ENCODE data around the gene VPS54. TPM values are rescaled to one million over a fixed set of nuclear protein-coding genes. Genes with fewer than 3 reads are reported as not detected.
A peak's percentile ranks its signal among the peaks of the same experiment; 100 is the strongest.

Gene VPS54
- total RNA-seq, 2 experiments from 2014 or later: 9.5 to 10.8 TPM

DNA sequence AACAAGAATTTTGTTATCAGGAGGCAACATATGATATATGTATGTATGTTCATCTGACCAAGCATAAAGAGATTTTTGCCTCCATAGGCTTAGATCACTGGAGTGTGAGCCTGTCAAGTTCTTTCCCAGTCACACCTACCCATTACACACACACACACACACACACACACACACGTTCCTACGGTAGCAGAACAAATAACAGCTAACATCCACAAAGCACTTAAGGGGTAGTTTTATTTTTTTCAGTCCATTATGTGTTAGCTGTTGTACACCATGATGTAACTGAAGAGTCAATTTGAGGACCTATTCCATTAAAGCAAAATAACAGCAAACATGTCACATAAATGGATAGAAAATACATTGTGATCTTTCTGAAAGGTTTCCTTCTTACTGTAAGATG lies 138.0 kb downstream of the VPS54 start:
- POLR2A ChIA-PET: no interaction called here
- no peaks in the 10 kb centered on the region for H3K4me1 ChIP-seq (ENCODE audit: insufficient read depth, low read length)
- H3K36me3 ChIP-seq (ENCODE audit: insufficient read depth, low read length): peaks cover 40% of the 10 kb centered on the region
- no peak overlapping the region for H3K4me3 Mint-ChIP-seq
- DNase-seq (no peak), ATAC-seq (ENCODE audit: poor library complexity) (no peak)
- H3K4me1 Mint-ChIP-seq (ENCODE audit: low read depth): peaks cover 40% of the 10 kb centered on the region
- no peaks in the 10 kb centered on the region for H3K9me3 ChIP-seq (ENCODE audit: control insufficient read depth in 1 of 2, insufficient read depth in 1 of 2, low read length in 2 of 2)
- intact Hi-C loops (cut with DNase I, micrococcal nuclease): no loop called here
- H3K9me3 Mint-ChIP-seq: no peaks in the 10 kb centered on the region
- H3K27me3 Mint-ChIP-seq: no peaks in the 10 kb centered on the region
- CTCF ChIA-PET: interaction anchor here (0.7 kb wide), 1 partner anchor 14 kb away, joined by 3 read pairs; no protein-coding TSS in a partner anchor
- TF ChIP-seq, protein P1, sequence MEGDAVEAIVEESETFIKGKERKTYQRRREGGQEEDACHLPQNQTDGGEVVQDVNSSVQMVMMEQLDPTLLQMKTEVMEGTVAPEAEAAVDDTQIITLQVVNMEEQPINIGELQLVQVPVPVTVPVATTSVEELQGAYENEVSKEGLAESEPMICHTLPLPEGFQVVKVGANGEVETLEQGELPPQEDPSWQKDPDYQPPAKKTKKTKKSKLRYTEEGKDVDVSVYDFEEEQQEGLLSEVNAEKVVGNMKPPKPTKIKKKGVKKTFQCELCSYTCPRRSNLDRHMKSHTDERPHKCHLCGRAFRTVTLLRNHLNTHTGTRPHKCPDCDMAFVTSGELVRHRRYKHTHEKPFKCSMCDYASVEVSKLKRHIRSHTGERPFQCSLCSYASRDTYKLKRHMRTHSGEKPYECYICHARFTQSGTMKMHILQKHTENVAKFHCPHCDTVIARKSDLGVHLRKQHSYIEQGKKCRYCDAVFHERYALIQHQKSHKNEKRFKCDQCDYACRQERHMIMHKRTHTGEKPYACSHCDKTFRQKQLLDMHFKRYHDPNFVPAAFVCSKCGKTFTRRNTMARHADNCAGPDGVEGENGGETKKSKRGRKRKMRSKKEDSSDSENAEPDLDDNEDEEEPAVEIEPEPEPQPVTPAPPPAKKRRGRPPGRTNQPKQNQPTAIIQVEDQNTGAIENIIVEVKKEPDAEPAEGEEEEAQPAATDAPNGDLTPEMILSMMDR (IDR thresholded peaks at IDR 0.05): no peak
- H3K36me3 Mint-ChIP-seq (ENCODE audit: low read depth): peaks cover 56% of the 10 kb centered on the region
- H3K27ac ChIP-seq (ENCODE audit: low read depth in 1 of 2, low read length in 2 of 2): no peak overlapping the region
- H3K27me3 ChIP-seq (ENCODE audit: control insufficient read depth in 1 of 2, insufficient read depth in 2 of 2, low read length in 2 of 2): no peaks in the 10 kb centered on the region
- no peak overlapping the region for H3K4me3 ChIP-seq (ENCODE audit: low read length)
- peak overlapping the region; percentile 12 for H3K27ac Mint-ChIP-seq

DNA sequence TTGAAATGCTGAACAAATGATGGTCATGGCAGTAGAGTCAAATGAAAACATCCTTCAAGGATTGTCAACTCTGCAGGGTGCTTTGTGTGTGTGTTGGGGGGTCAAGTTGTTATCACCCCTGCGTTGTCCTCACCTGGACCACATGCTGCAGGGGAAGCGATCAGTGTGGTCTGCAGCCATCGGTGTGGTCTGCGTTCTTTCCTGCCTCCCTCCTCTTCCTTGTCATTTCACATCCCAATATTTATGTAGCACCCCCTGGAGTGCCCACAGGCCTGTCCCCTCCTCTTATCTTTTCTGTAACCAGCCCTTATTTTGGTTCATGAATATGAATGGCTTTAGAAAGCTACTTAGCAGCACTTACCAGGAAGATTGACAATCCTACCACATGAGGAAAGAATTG lies 138.6 kb downstream of the VPS54 start:
- CTCF ChIA-PET: interaction anchor here (0.8 kb wide), 1 partner anchor 19 kb away, joined by 3 read pairs; no protein-coding TSS in a partner anchor
- H3K4me1 Mint-ChIP-seq (ENCODE audit: low read depth): peaks cover 41% of the 10 kb centered on the region
- intact Hi-C loops (cut with DNase I, micrococcal nuclease): no loop called here

DNA sequence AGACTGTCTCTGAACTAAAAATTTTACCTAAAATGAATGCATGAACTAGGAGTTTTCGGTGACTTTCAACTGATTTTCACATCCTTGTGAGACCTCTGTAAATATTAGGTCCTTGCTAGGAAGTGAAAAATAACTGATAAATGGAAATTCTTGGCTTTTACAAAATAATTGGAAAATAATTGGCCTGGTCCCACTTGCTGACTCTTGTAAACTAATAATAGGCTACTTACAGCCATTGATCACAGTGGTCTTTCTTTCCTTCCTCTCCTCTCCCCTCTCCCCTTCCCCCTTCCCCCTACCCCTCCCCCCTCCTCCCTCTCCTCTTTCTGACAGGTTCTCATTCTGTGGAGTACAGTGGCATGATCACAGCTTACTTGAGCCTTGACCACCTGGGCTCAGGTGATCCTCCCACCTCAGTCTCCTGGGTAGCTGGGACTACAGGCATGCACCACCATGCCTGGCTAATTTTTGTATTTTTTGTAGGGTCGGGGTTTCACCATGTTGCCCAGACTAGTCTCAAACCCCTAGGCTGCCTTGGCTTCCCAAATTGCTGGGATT lies 139.3 kb downstream of the VPS54 start:
- H3K27me3 Mint-ChIP-seq: no peaks in the 10 kb centered on the region
- Histone ChIP-seq H3K4me3 (ENCODE audit: low read length) (no peak overlapping the region), H3K9me3 (ENCODE audit: control insufficient read depth in 1 of 2, insufficient read depth in 1 of 2, low read length in 2 of 2) (no peaks in the 10 kb centered on the region), H3K27me3 (ENCODE audit: control insufficient read depth in 1 of 2, insufficient read depth in 2 of 2, low read length in 2 of 2) (no peaks in the 10 kb centered on the region), H3K36me3 (ENCODE audit: insufficient read depth, low read length) (peaks cover 30% of the 10 kb centered on the region), H3K4me1 (ENCODE audit: insufficient read depth, low read length) (no peaks in the 10 kb centered on the region), H3K27ac (ENCODE audit: low read depth in 1 of 2, low read length in 2 of 2) (no peak overlapping the region)
- ATAC-seq (ENCODE audit: poor library complexity) (no peak), DNase-seq (no peak)
- ChIA-PET POLR2A (no interaction called here), CTCF (interaction anchor here (0.8 kb wide), 1 partner anchor 19 kb away, joined by 3 read pairs; no protein-coding TSS in a partner anchor)
- TF ChIP-seq, protein P1 (IDR thresholded peaks at IDR 0.05): no peak
- no peaks in the 10 kb centered on the region for H3K9me3 Mint-ChIP-seq
- peaks cover 58% of the 10 kb centered on the region for H3K36me3 Mint-ChIP-seq (ENCODE audit: low read depth)
- H3K27ac Mint-ChIP-seq: peak overlapping the region; percentile 12
- H3K4me1 Mint-ChIP-seq (ENCODE audit: low read depth): peaks cover 41% of the 10 kb centered on the region
- no peak overlapping the region for H3K4me3 Mint-ChIP-seq
- intact Hi-C loops (cut with DNase I, micrococcal nuclease): no loop called here

More for the DNA sequence above, 138.6 kb downstream of the VPS54 start:
- no peaks in the 10 kb centered on the region for H3K27me3 ChIP-seq (ENCODE audit: control insufficient read depth in 1 of 2, insufficient read depth in 2 of 2, low read length in 2 of 2)
- no peaks in the 10 kb centered on the region for H3K4me1 ChIP-seq (ENCODE audit: insufficient read depth, low read length)
- no peaks in the 10 kb centered on the region for H3K9me3 ChIP-seq (ENCODE audit: control insufficient read depth in 1 of 2, insufficient read depth in 1 of 2, low read length in 2 of 2)
- Mint-ChIP-seq H3K9me3 (no peaks in the 10 kb centered on the region), H3K27ac (peak overlapping the region; percentile 12), H3K27me3 (no peaks in the 10 kb centered on the region), H3K4me3 (no peak overlapping the region), H3K36me3 (ENCODE audit: low read depth) (peaks cover 58% of the 10 kb centered on the region)
- H3K4me3 ChIP-seq (ENCODE audit: low read length): no peak overlapping the region
- no peak for DNase-seq
- TF ChIP-seq, protein P1 (IDR thresholded peaks at IDR 0.05): no peak
- no peak for ATAC-seq (ENCODE audit: poor library complexity)
- POLR2A ChIA-PET: no interaction called here
- H3K36me3 ChIP-seq (ENCODE audit: insufficient read depth, low read length): peaks cover 34% of the 10 kb centered on the region
- no peak overlapping the region for H3K27ac ChIP-seq (ENCODE audit: low read depth in 1 of 2, low read length in 2 of 2)

Measured in CD4-positive, alpha-beta T cell (primary cell).